ENCODE measurements around the gene NHERF2.

GRCh38 chr16:2076072-2076865 lies 49.6 kb downstream of the NHERF2 start:
- no peak for TF ChIP-seq CTCF (conservative IDR thresholded peaks at IDR 0.05; ENCODE audit: low read depth, low read length)
- no peak for TF ChIP-seq RAD21 (IDR thresholded peaks at IDR 0.05; ENCODE audit: low read length)
- TF ChIP-seq NFE2L2 (IDR thresholded peaks at IDR 0.05; ENCODE audit: low read depth, low read length), result no peak
- TF ChIP-seq RCOR1 (IDR thresholded peaks at IDR 0.05; ENCODE audit: insufficient replicate concordance, low read length), result no peak
- TF ChIP-seq ELK1 (IDR thresholded peaks at IDR 0.05; ENCODE audit: borderline replicate concordance, low read depth, low read length), result no peak
- no peak for TF ChIP-seq BHLHE40 (IDR thresholded peaks at IDR 0.05; ENCODE audit: low read depth, low read length)
- no peak for TF ChIP-seq POLR2A (IDR thresholded peaks at IDR 0.05; ENCODE audit: low read depth, low read length)
- TF ChIP-seq SMC3 (IDR thresholded peaks at IDR 0.05; ENCODE audit: low read depth, low read length), result no peak
- no peak for TF ChIP-seq CEBPB (IDR thresholded peaks at IDR 0.05; ENCODE audit: low read depth, low read length)
